Endothelial cell of umbilical vein (primary cell): ENCODE data around the gene BAX. TPM values are rescaled to one million over a fixed set of nuclear protein-coding genes. Genes with fewer than 3 reads are reported as not detected.
A peak's percentile ranks its signal among the peaks of the same experiment; 100 is the strongest.

Experiments
- BruUV-seq: library from RNA; stranded (reverse); fragments of 400-500 nt; replicated peaks from 2 replicates; lab custom pipeline; 2021; lab: Mats Ljungman, UMichigan
- CTCF ChIA-PET: fragments of 300-600, 350-600 bp; sonication (Branson Sonifier 250); formaldehyde crosslinking; loops from one replicate; lab custom pipeline; 2021; ENCODE audit warnings: antibody characterized with exemption, inconsistent platforms; lab: Charles Lee
- POLR2A ChIA-PET: fragments of 300-600, 350-600 bp; sonication (Branson Sonifier 250); formaldehyde crosslinking; loops from one replicate; lab custom pipeline; 2021; ENCODE audit warnings: antibody characterized with exemption, inconsistent platforms; lab: Charles Lee
- DNase-seq: peaks from one replicate; pipeline ENCODE4 v3.0.0-alpha.2; 2011; ENCODE audit warnings: low read depth, low spot score
- FAIRE-seq: peaks from 2 replicates; lab custom pipeline; 2011; peaks lifted over from hg19 to GRCh38; lab: Jason Lieb, UNC
- H2AFZ ChIP-seq: 2 replicates; pipeline ENCODE4 v1.6.0; 2012; ENCODE audit warnings: low read depth, low read length, control low read depth, inconsistent platforms
- H3K27ac ChIP-seq: 2 replicates; pipeline ENCODE4 v1.5.1; 2011; ENCODE audit warnings: low read depth, mild to moderate bottlenecking, control low read depth, low read length, moderate library complexity; ENCODE audit not compliant: insufficient read depth
- H3K27me3 ChIP-seq, 2 experiments: 2 replicates each; pipeline versions ENCODE4 v1.6.0 to v1.6.1; 2011; ENCODE audit warnings: low read length in 2 of 2, mixed read lengths in 1 of 2; ENCODE audit not compliant: control insufficient read depth in 2 of 2, insufficient read depth in 2 of 2
- H3K36me3 ChIP-seq, 2 experiments: 2 replicates in 1 of 2; 3 replicates in 1 of 2; pipeline ENCODE4 v1.5.1; 2011; ENCODE audit warnings: low read length in 2 of 2, mild to moderate bottlenecking in 1 of 2, moderate library complexity in 1 of 2; ENCODE audit not compliant: control insufficient read depth in 2 of 2, insufficient read depth in 2 of 2; ENCODE audit errors: extremely low read depth in 1 of 2
- H3K4me1 ChIP-seq: 3 replicates; pipeline ENCODE4 v1.5.1; 2011; ENCODE audit warnings: mild to moderate bottlenecking, low read length; ENCODE audit not compliant: control insufficient read depth, insufficient read depth; ENCODE audit errors: extremely low read depth
- H3K4me2 ChIP-seq: 2 replicates; pipeline ENCODE4 v1.6.1; 2011; ENCODE audit warnings: low read length, control low read depth, mixed read lengths; ENCODE audit not compliant: insufficient read depth
- H3K4me3 ChIP-seq, 3 experiments: fragments of 200-600 bp in 1 of 3; sonication (generic), shearing (Covaris generic) in 1 of 3; replicated peaks in 1 of 3; 2 replicates each; pipeline ENCODE4 v1.5.1; 2011 to 2016; ENCODE audit warnings: control low read depth in 3 of 3, low read length in 3 of 3, mild to moderate bottlenecking in 2 of 3, inconsistent platforms in 1 of 3, low read depth in 1 of 3, moderate library complexity in 1 of 3; ENCODE audit not compliant: insufficient read depth in 1 of 3
- H3K79me2 ChIP-seq: 2 replicates; pipeline ENCODE4 v1.6.0; 2012; ENCODE audit warnings: low read length, inconsistent platforms; ENCODE audit not compliant: control insufficient read depth, insufficient read depth
- H3K9ac ChIP-seq: replicated peaks from 2 replicates; pipeline ENCODE3; 2011; ENCODE audit warnings: low read length, control low read depth; ENCODE audit not compliant: insufficient read depth; ENCODE audit errors: extremely low read depth
- H3K9me1 ChIP-seq: replicated peaks from 3 replicates; pipeline ENCODE4 v1.6.0; 2011; ENCODE audit warnings: mild to moderate bottlenecking, low read length; ENCODE audit not compliant: control insufficient read depth, insufficient read depth; ENCODE audit errors: extremely low read depth
- H3K9me3 ChIP-seq: replicated peaks from 2 replicates; pipeline ENCODE4 v1.5.1; 2012; ENCODE audit warnings: low read length, inconsistent platforms; ENCODE audit not compliant: control insufficient read depth, insufficient read depth
- H4K20me1 ChIP-seq: replicated peaks from 2 replicates; pipeline ENCODE3; 2011; ENCODE audit warnings: mild to moderate bottlenecking, low read length; ENCODE audit not compliant: control insufficient read depth, insufficient read depth; ENCODE audit errors: extremely low read depth
- EZH2 ChIP-seq: IDR thresholded peaks from 2 replicates; pipeline ENCODE4 v1.6.1; 2012; ENCODE audit warnings: borderline replicate concordance, low read depth, mild to moderate bottlenecking, moderate library complexity, low read length, inconsistent platforms; ENCODE audit not compliant: severe bottlenecking
- FOS ChIP-seq: IDR thresholded peaks from 2 replicates; pipeline ENCODE4 v1.6.1; 2011; ENCODE audit warnings: mild to moderate bottlenecking, low read length, moderate library complexity, borderline replicate concordance; ENCODE audit not compliant: insufficient read depth
- GATA2 ChIP-seq: IDR thresholded peaks from 2 replicates; pipeline ENCODE4 v1.7.0; 2011; ENCODE audit warnings: low read depth, mild to moderate bottlenecking, moderate library complexity, mixed read lengths, low read length; ENCODE audit not compliant: insufficient read length, insufficient read depth
- JUN ChIP-seq: IDR thresholded peaks from 2 replicates; pipeline ENCODE4 v1.6.1; 2011; ENCODE audit warnings: borderline replicate concordance, low read depth; ENCODE audit not compliant: insufficient read length, insufficient read depth
- MYC ChIP-seq: IDR thresholded peaks from one replicate; pipeline ENCODE4 v1.6.1; 2011; ENCODE audit warnings: mild to moderate bottlenecking, low read depth, low read length
- POLR2A ChIP-seq: IDR thresholded peaks from 2 replicates; pipeline ENCODE4 v1.6.1; 2012; ENCODE audit warnings: low read depth, mild to moderate bottlenecking, control low read depth, low read length
- POLR2AphosphoS5 ChIP-seq: IDR thresholded peaks from 2 replicates; pipeline ENCODE4 v1.6.1; 2012; ENCODE audit warnings: low read depth, mild to moderate bottlenecking, control low read depth, low read length, moderate library complexity; ENCODE audit not compliant: insufficient read depth
- dilution Hi-C: fragments of 300-500 bp; cut with MboI; formaldehyde crosslinking; loops from one replicate; pipeline ENCODE4 v1.15.0; 2019; ENCODE audit warnings: low sequenced_read_pairs; ENCODE audit not compliant: extremely low pct_ligation_motif_present
- intact Hi-C: fragments of 100-400 bp; cut with micrococcal nuclease; formaldehyde crosslinking; loops from one replicate; pipeline ENCODE4 v1.10.0; 2022
- polyA plus RNA-seq, 4 experiments: library from polyadenylated mRNA; depleted of rRNA in 3 of 4; stranded (reverse) in 3 of 4; unstranded in 1 of 4; fragments of >200 nt; gene quantifications; 2 replicates each; pipeline versions ENCODE4 v1.2.1 to v1.2.3, GENCODE V29; 2011 to 2012; ENCODE audit warnings: missing spikeins in 1 of 4
- total RNA-seq: library from RNA; stranded (reverse); gene quantifications from 2 replicates; pipeline ENCODE4 v1.2.3, GENCODE V29; 2021
- TF ChIP-seq, protein P1 (sequence below): IDR thresholded peaks from 2 replicates; pipeline ENCODE4 v1.6.1; 2011; ENCODE audit not compliant: insufficient read depth, insufficient read length
- TF ChIP-seq, protein P2 (sequence below), 2 donors: IDR thresholded peaks; 1 replicate in 1 of 2; 2 replicates in 1 of 2; pipeline ENCODE4 v1.5.1; 2011; ENCODE audit warnings: low read length in 2 of 2, mild to moderate bottlenecking in 2 of 2, moderate library complexity in 2 of 2, control low read depth in 1 of 2, inconsistent platforms in 1 of 2, low read depth in 1 of 2; ENCODE audit not compliant: insufficient read depth in 1 of 2; ENCODE audit errors: extremely low read depth in 1 of 2

BAX gene
- total and polyA plus RNA-seq, 2 donors (not counting 3 experiments of a cell fraction or from before 2014, with no cell fraction given): 267 to 283 TPM

DNA sequence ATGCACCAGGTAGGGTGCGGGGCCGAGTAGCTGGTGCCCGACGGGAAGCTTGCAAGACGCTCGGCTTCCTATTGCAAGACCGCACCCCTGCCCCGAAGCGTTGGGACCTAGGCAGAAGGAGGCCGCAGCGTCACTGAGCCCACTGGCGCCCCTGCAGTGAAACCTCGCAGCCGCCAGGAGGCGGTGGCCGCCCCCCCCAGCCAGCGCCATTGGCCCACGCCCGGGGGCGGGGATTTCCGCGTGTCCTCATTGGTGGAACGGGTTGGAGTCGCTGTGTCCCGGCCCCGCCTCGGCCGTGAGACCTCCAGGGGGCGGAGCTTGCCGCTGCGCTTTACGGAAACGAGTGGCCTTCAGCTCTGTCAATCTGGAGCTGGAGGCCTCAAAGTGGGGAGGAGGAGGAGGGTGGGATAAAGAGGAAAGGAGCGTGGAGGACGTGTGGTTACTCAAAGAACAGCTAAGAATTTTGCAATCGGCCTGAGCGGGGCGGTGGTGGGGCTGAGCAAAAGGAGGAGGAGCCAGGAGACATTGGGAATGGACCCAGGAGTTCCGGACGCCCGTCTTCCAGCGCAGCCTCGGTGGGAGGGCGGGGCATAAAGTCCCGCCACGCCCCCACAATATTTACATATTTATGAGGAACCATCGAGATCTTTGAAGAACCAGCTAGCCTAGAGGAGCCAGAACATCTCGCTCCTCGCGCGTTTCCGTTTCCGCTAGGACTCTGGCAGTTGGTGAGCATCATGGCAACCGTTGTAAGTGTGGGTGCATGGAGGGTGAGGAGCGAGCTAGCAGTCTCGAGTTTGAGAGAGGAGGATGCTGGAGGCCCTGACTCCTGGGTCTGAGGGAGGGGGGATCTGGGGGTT is 38.7 kb downstream of the BAX start, which contains the start of the genes GYS1 and RUVBL2:
GYS1 (minus strand) TSS at position 135 of the 860 bp plus-strand sequence. CDS start 197 bp downstream, outside the sequence.
RUVBL2 (plus strand) TSS at position 713 of the 860 bp plus-strand sequence; CDS start at position 738, 25 bp downstream.
- Histone ChIP-seq H3K4me2 (peak within 1 kb of the TSS; percentile 91), H3K9ac (peak within 1 kb of the TSS; percentile 89), H3K9me1 (no peaks in the 10 kb centered on the region), H3K79me2 (peaks cover 58% of the 10 kb centered on the region), H3K27ac (peak within 1 kb of the TSS; percentile 61), H3K27me3 (no peaks in the 10 kb centered on the region), H3K9me3 (no peaks in the 10 kb centered on the region), H3K36me3 (peaks cover 0 to 3% of the 10 kb centered on the region in 2 experiments), H3K4me1 (peaks cover 14% of the 10 kb centered on the region), H3K4me3 (peak within 1 kb of the TSS; percentile 83 to 92 (median 86)), H2AFZ (peak within 1 kb of the TSS; percentile 77), H4K20me1 (no peaks in the 10 kb centered on the region)
- POLR2A ChIA-PET: interaction anchor here (0.6 to 1.5 kb wide), 6 partner anchors 10 to 374 kb away, joined by 3 to 6 read pairs (median 3); partner anchors contain the start of genes FTL, PPP1R15A, RPL18 and SPHK2
- DNase-seq (peak; percentile 100), FAIRE-seq (peak; percentile 99)
- BruUV-seq: TSS peak; percentile 66
- TF ChIP-seq GATA2 (no peak), JUN (no peak), POLR2AphosphoS5 (peak; percentile 77), EZH2 (no peak), MYC (peak; percentile 72), FOS (no peak), POLR2A (peak; percentile 88)
- TF ChIP-seq, protein P1, sequence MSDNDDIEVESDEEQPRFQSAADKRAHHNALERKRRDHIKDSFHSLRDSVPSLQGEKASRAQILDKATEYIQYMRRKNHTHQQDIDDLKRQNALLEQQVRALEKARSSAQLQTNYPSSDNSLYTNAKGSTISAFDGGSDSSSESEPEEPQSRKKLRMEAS: no peak
- TF ChIP-seq, protein P2, sequence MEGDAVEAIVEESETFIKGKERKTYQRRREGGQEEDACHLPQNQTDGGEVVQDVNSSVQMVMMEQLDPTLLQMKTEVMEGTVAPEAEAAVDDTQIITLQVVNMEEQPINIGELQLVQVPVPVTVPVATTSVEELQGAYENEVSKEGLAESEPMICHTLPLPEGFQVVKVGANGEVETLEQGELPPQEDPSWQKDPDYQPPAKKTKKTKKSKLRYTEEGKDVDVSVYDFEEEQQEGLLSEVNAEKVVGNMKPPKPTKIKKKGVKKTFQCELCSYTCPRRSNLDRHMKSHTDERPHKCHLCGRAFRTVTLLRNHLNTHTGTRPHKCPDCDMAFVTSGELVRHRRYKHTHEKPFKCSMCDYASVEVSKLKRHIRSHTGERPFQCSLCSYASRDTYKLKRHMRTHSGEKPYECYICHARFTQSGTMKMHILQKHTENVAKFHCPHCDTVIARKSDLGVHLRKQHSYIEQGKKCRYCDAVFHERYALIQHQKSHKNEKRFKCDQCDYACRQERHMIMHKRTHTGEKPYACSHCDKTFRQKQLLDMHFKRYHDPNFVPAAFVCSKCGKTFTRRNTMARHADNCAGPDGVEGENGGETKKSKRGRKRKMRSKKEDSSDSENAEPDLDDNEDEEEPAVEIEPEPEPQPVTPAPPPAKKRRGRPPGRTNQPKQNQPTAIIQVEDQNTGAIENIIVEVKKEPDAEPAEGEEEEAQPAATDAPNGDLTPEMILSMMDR (IDR thresholded peaks at IDR 0.05; ENCODE audit: extremely low read depth in 1 of 2, insufficient read depth in 1 of 2, low read depth in 1 of 2, low read length in 2 of 2): peak; percentile 98 to 100
- dilution Hi-C loops: no loop called here
- intact Hi-C loops: loop anchor here (1.0 to 10.0 kb wide), 6 partner anchors 15 to 359 kb away; partner anchors contain the start of genes DBP, HRC, SNRNP70 and TRPM4
- CTCF ChIA-PET: interaction anchor here (0.6 to 3.3 kb wide), 33 partner anchors 10 to 1125 kb away, joined by 3 to 41 read pairs (median 4); partner anchors contain the start of genes LIN7B and PPP1R15A
